Lower leg skin (tissue), 4 donors: Measurements from ENCODE around the gene NLN. TPM values are rescaled to one million over a fixed set of nuclear protein-coding genes. Genes with fewer than 3 reads are reported as not detected.

Experiments
- DNase-seq, 2 donors: peaks; one replicate each; pipeline ENCODE4 v3.0.0-alpha.2; 2019; ENCODE audit warnings: low spot score in 2 of 2
- H3K4me3 ChIP-seq: fragments of 200-600 bp; sonication (generic); 2 replicates; pipeline ENCODE4 v1.5.1; 2017; ENCODE audit warnings: mild to moderate bottlenecking, low read depth; ENCODE audit not compliant: poor library complexity, severe bottlenecking
- POLR2A ChIP-seq, 2 donors: fragments of 450-650 bp; IDR thresholded peaks; one replicate each; pipeline ENCODE4 v1.6.1; 2016 to 2017; ENCODE audit warnings: antibody characterized with exemption in 2 of 2, mild to moderate bottlenecking in 1 of 2, moderate library complexity in 1 of 2
- WGBS, 2 donors: methylation state at CpG; one replicate each; pipeline ENCODE4 v1.1.5; 2018; 5-methylcytosine and 5-hydroxymethylcytosine counted together
- intact Hi-C: fragments of 100-400 bp; cut with DNase I; formaldehyde crosslinking; loops from one replicate; pipeline ENCODE4 v1.15.0; 2023; ENCODE audit warnings: low total_unique reads
- total RNA-seq, 4 donors: library from RNA; depleted of rRNA; stranded (reverse); fragments of >200 nt; gene quantifications; one replicate each; pipeline ENCODE4 v1.1.0, GENCODE V29; 2016
- TF ChIP-seq, protein P1 (sequence below), 3 donors: fragments of 450-650 bp; IDR thresholded peaks; one replicate each; pipeline ENCODE4 v1.5.1; 2016; ENCODE audit warnings: antibody characterized with exemption in 3 of 3, mild to moderate bottlenecking in 3 of 3, moderate library complexity in 2 of 3

Gene NLN
- total RNA-seq, 4 donors from 2014 or later, result 14.0 to 18.8 (median 16.4) TPM

- intact Hi-C loops, result no loop called here
- no peak for DNase-seq
- H3K4me3 ChIP-seq, result no peak overlapping the region
- no peak for TF ChIP-seq POLR2A (IDR thresholded peaks at IDR 0.05)
- TF ChIP-seq, protein P1, sequence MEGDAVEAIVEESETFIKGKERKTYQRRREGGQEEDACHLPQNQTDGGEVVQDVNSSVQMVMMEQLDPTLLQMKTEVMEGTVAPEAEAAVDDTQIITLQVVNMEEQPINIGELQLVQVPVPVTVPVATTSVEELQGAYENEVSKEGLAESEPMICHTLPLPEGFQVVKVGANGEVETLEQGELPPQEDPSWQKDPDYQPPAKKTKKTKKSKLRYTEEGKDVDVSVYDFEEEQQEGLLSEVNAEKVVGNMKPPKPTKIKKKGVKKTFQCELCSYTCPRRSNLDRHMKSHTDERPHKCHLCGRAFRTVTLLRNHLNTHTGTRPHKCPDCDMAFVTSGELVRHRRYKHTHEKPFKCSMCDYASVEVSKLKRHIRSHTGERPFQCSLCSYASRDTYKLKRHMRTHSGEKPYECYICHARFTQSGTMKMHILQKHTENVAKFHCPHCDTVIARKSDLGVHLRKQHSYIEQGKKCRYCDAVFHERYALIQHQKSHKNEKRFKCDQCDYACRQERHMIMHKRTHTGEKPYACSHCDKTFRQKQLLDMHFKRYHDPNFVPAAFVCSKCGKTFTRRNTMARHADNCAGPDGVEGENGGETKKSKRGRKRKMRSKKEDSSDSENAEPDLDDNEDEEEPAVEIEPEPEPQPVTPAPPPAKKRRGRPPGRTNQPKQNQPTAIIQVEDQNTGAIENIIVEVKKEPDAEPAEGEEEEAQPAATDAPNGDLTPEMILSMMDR (IDR thresholded peaks at IDR 0.05), result no peak
- 79 to 88% methylated on average over 1 of the region's 1 CpG for WGBS, 2 donors
Observed at GRCh38 chr5:65796269-65796668, 74.3 kb downstream of the NLN start.

GRCh38 chr5:65796751-65797316 lies 74.8 kb downstream of the NLN start:
- intact Hi-C loops, result no loop called here

DNA sequence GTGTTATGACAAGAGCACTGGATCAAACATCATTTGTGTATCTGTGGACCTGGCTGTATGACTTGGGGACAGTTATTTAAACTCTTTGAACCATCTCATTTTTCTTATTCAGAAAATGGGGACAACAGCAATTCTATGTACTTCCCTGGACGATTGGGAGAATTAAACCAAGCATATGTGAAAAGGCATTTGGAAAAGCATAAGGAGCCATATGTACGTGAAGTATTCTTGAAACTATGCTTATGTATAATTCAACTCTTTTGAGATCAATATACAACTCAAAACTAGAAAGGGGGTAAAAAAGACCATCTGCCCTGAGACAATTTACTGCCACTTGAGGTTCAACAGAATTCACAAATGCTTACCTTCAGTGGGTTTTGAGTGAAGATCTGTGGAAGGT lies 75.5 kb downstream of the NLN start:
- TF ChIP-seq POLR2A (IDR thresholded peaks at IDR 0.05), result no peak
- TF ChIP-seq, protein P1 (IDR thresholded peaks at IDR 0.05), result no peak
- no peak for DNase-seq
- WGBS, 2 donors, result 90 to 93% methylated on average over 2 of the region's 2 CpGs
- intact Hi-C loops, result no loop called here
- H3K4me3 ChIP-seq, result no peak overlapping the region

More at GRCh38 chr5:65796751-65797316, 74.8 kb downstream of the NLN start:
- 68 to 70% methylated on average over 8 of the region's 8 CpGs for WGBS, 2 donors
- no peak overlapping the region for H3K4me3 ChIP-seq
- no peak for DNase-seq
- TF ChIP-seq POLR2A (IDR thresholded peaks at IDR 0.05), result no peak
- TF ChIP-seq, protein P1 (IDR thresholded peaks at IDR 0.05), result no peak

DNA sequence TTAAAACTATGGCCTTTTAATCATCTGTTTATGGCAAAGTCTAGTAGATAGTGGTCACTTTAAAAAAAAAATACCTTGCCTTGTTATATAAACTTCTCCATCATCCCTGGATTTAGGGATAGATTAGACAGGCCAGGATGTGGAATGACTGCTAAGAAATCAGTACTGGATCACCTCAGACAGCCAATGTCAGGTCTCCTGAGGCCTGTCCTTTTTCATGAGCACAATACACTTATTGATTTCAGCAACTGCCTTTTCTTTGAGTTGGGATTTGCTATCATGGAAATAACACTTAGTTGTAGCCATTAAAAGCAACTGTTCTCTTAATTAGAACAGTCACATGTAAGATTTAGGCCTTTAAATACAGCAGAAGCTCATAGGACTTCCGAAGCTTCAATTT lies 77.9 kb downstream of the NLN start:
- TF ChIP-seq, protein P1 (IDR thresholded peaks at IDR 0.05), result no peak
- no peak for TF ChIP-seq POLR2A (IDR thresholded peaks at IDR 0.05)
- 88 to 97% methylated on average over 1 of the region's 1 CpG for WGBS, 2 donors
- intact Hi-C loops, result no loop called here
- no peak overlapping the region for H3K4me3 ChIP-seq
- DNase-seq, result no peak

- intact Hi-C loops, result no loop called here
- no peak for DNase-seq
- WGBS, 2 donors, result 87 to 94% methylated on average over 3 of the region's 3 CpGs
- no peak overlapping the region for H3K4me3 ChIP-seq
- TF ChIP-seq, protein P1 (IDR thresholded peaks at IDR 0.05), result no peak
- no peak for TF ChIP-seq POLR2A (IDR thresholded peaks at IDR 0.05)
Observed at GRCh38 chr5:65800775-65801174, 78.8 kb downstream of the NLN start.

GRCh38 chr5:65801352-65801783 lies 79.4 kb downstream of the NLN start:
- DNase-seq, result no peak
- intact Hi-C loops, result no loop called here
- 74 to 79% methylated on average over 3 of the region's 3 CpGs for WGBS, 2 donors
- H3K4me3 ChIP-seq, result no peak overlapping the region
- no peak for TF ChIP-seq POLR2A (IDR thresholded peaks at IDR 0.05)
- TF ChIP-seq, protein P1 (IDR thresholded peaks at IDR 0.05), result no peak
